GM12892 (cell line): ENCODE measurements around the gene AUP1.

Source experiments
- POLR2A ChIP-seq: IDR thresholded peaks from 2 replicates; pipeline ENCODE4 v1.6.1; 2011; ENCODE audit warnings: low read depth, low read length, control low read depth
- POLR2AphosphoS5 ChIP-seq: IDR thresholded peaks from 2 replicates; pipeline ENCODE4 v1.6.1; 2011; ENCODE audit warnings: low read depth, low read length, control low read depth
- TAF1 ChIP-seq: IDR thresholded peaks from 2 replicates; pipeline ENCODE4 v1.6.1; 2011; ENCODE audit warnings: low read depth, mild to moderate bottlenecking, control low read depth, low read length, borderline replicate concordance

GRCh38 chr2:74497777-74498499 lies 31.6 kb downstream of the AUP1 start:
- TF ChIP-seq TAF1 (no peak), POLR2A (peak; percentile 23; the same call in 1 of the 2 replicates), POLR2AphosphoS5 (peak; percentile 61; the same call in 1 of the 2 replicates)
